ENCODE measurements around the gene SIPA1L3. TPM values are rescaled to one million over a fixed set of nuclear protein-coding genes. Genes with fewer than 3 reads are reported as not detected.

SIPA1L3 gene
- total RNA-seq, 1 donor from 2014 or later: 9.4 TPM

GRCh38 chr19:38173291-38174041, 266.5 kb downstream of the SIPA1L3 start:
- FAIRE-seq: peak; percentile 57

GRCh38 chr19:38175422-38175821, 268.4 kb downstream of the SIPA1L3 start:
- DNase-seq (ENCODE audit: low spot score in 2 of 2): no peak
- no peak for FAIRE-seq

More at GRCh38 chr19:38173291-38174041, 266.5 kb downstream of the SIPA1L3 start:
- peak; percentile 83 to 88 for DNase-seq (ENCODE audit: low spot score in 2 of 2)

DNA sequence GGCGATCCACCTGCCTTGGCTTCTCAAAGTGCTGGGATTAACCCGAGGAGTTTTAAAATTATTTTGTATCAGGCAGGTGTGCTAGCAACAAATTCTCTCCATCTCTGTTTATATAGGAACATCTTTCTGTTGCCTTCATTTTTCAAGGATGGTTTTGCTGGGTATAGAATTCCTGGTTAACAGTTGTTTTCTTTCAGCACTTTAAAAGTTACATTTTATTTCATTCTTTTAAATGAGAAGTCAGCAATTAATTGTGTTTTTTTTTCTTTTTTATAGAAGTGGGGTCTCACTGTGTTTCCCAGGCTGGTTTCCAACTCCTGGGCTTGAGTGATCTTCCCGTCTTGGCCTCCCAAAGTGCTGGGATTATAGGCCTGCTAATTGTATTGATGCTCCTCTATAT, 273.1 kb downstream of the SIPA1L3 start:
- DNase-seq (ENCODE audit: low spot score in 2 of 2) (no peak), FAIRE-seq (no peak)

DNA sequence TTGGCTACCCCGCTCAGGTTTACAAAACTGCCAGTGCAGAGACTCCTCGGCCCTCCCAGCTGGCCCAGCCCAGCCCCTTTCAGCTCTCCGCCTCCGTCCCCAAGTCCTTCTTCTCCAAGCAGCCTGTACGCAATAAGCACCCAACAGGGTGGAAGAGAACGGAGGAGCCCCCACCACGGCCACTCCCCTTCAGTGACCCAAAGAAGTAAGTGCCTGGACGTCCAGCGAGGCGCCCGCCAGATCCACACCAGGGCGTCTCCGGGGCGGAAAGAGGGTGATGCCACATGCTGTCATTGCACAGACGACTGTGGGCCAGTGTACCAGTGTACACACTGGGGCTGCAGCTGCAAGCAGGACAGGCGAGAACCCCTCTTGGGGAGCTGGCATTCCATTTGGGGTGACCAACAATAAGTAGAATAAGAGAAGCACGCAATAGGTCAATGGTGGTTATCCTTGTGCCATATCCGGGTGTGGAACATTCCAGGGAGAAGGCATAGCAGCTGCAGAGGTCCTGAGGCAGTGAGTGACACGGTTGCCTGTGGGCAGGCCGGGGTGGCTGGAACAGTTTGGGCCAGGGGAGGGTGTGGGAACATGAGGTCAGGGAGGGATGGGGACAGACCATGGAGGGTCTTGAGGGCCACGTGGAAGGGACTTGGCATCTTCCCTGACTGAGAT, 275.7 kb downstream of the SIPA1L3 start:
- DNase-seq (ENCODE audit: low spot score in 2 of 2) (no peak), FAIRE-seq (no peak)

- FAIRE-seq: no peak
- DNase-seq (ENCODE audit: low spot score in 2 of 2): peak in 1 of 2 donors; percentile 61
These were observed 276.4 kb downstream of the SIPA1L3 start for GRCh38 chr19:38183251-38183897.

GRCh38 chr19:38184815-38185214, 277.8 kb downstream of the SIPA1L3 start:
- no peak for FAIRE-seq
- no peak for DNase-seq (ENCODE audit: low spot score in 2 of 2)

DNA sequence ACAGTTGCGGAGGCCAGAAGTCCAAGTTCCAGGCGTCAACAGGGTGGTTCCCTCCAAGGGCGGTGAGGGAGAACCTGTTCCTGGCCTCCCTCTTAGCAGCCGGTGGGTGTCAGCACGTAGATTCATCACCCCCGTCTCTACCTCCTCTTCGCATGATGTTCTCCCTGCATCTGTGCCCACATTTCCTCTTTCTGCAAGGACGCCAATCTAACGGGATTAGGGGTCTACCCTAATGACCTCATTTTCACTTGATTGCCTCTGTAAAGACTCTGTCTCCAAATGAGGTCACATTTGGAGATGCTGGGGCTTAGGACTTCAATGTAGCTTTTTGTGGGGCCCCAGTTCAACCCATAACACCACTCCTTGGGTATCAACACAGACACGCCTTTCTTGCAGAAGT, 278.6 kb downstream of the SIPA1L3 start:
- DNase-seq (ENCODE audit: low spot score in 2 of 2): no peak
- no peak for FAIRE-seq

DNA sequence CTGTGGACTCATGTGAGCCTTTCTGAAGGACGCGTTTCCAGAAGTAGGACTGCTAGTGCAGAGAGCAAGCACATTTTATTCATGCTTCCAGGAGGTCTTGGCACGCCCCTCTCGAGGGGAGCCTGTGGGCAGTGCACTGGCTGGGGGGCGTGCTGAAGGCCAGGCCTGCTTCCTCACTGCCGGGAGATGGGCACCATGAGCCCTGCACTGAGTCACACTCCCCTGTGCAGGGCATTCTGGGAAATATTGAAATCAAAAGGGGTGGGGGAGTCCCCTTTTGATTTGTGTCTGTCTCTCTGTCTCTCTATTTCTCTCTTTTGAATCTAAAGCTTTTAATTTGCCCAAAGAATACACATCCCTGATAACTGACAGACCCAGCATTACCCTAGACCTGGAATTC, 283.1 kb downstream of the SIPA1L3 start:
- DNase-seq (ENCODE audit: low spot score in 2 of 2): no peak
- no peak for FAIRE-seq

GRCh38 chr19:38190793-38191192, 283.8 kb downstream of the SIPA1L3 start:
- no peak for FAIRE-seq
- DNase-seq (ENCODE audit: low spot score in 2 of 2): no peak

DNA sequence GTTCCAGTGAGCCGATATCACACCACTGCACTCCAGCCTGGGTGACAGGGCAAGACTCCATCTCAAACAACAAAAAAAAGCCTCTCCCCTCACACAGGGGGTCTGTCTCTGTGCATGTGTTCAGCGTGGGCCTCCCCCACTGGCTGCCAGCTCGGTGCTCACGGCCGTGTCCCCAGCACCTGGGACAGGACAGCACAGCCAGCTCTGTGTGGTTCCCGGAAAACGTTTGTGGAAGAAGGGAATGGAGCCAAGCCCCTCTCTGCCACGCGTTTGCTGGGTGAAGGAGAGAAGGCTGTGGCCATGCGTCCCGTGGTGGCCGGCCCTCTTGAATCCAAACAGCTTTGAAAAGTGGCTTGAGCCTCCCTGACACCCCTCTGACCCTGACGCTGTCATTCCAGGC, 284.7 kb downstream of the SIPA1L3 start:
- FAIRE-seq: no peak
- DNase-seq (ENCODE audit: low spot score in 2 of 2): no peak

- FAIRE-seq (no peak), DNase-seq (ENCODE audit: low spot score in 2 of 2) (no peak)
These were observed 286.4 kb downstream of the SIPA1L3 start for GRCh38 chr19:38193445-38193844.

GRCh38 chr19:38194061-38194701, 287.2 kb downstream of the SIPA1L3 start:
- FAIRE-seq (no peak), DNase-seq (ENCODE audit: low spot score in 2 of 2) (no peak)

DNA sequence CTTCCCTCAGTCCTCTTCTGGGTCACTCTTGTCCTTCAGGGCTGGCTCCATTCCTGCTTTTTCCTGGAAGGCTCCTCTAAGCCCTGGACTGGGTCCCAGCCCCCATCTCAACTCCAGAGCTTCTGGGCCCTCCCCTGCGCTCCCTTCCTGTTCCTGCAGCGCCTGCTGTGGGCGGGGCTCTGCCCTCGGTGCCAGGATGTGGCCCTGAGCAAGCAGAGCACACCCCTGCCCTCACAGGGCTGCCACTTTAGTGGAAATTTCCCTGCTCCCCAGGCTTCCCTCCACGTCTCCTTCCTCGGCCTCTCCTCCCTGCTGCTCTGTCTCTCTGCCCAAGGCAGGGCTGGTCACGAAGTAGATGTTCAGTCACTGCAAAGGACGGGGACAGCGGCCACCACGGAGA, 288.2 kb downstream of the SIPA1L3 start:
- DNase-seq (ENCODE audit: low spot score in 2 of 2) (no peak), FAIRE-seq (no peak)

GRCh38 chr19:38196245-38196837, 289.3 kb downstream of the SIPA1L3 start:
- FAIRE-seq (no peak), DNase-seq (ENCODE audit: low spot score in 2 of 2) (no peak)

DNA sequence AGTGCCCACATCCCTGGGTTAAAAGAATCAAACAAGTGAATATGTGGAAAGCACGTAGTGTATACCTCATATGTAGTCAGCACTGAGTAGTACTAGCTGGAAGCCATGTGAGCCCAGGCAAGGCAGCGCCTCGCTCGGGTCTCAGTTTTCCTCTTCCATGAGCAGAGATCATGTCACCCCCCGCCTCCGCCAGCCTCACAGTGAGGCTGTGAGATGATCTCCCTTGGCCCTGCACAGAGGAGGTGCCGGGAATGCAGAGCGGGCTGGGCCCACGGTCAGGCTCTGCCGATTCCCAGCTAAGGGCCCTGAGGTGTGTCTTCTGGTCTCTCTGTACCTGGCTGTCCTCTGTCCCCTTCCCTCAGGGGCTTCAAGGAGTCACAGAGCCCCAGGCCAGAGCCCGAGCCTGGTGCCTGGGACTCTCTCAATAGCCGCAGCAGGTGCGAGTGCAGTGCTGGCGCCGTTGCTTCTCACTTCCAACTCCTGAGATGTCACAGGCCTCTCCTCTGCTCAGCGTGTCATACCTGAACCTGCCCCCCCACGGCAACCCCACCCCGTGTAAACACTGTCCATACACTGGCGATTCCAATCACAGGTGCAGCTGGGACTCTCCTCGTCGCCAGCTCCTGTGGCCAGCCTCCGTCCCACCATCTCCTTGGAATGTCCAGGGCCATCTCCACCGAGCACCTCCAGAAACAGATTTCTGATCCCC, 290.1 kb downstream of the SIPA1L3 start:
- DNase-seq (ENCODE audit: low spot score in 2 of 2) (no peak), FAIRE-seq (no peak)

DNA sequence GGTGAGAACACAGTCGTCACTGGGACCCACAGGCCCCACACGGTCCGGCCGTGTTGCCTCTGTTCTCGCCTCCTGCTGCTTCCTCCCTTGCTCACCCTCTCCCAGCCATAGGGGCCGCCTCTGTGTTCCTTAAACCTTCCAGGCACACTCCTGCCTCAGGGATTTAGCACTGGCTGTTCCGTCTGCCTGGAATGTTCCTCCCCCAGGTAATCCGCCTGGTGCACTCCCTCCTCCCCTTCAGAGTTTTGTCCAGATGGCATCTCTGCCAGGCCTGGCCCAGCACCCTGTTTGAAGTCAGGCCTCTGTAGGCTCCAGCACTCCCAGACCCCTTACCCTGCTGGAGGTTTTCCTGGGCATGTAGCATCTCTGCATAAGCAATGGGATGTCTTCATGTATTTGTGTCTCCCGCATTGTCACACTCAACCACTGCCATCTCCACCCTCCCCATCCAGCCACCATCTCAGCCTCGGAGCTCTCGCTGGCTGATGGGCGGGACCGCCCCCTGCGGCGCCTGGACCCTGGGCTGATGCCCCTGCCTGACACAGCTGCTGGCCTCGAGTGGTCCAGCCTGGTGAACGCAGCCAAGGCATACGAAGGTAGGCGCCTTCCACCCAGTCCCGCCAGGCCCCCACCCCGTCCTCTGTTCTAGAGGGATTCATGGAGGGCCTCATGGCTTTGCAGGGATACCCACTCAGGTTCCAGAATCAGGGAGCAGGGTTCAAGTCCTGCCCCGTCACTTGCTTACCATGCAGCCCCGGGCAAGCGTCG, 291.1 kb downstream of the SIPA1L3 start:
- no peak for FAIRE-seq
- no peak for DNase-seq (ENCODE audit: low spot score in 2 of 2)

DNA sequence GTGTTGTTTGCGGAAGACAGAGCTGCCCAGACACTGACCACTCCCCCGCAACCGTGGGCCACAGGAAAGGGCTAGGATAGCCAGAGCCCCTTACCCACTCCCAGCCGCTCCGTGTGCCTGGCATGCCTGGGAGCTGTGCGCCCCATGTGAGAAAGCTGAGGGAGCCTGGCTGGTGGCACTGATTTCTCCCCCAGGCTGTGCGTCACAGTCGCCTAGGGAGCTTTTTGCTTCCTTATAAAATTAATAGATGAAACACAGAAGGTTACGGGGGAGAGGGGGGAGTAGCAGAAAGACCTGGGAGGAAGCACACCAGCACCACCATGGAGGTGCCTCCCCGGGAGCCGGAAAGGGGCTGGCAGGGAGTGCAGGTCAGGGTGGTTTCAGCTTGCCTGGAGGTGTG, 292.3 kb downstream of the SIPA1L3 start:
- FAIRE-seq (no peak), DNase-seq (ENCODE audit: low spot score in 2 of 2) (no peak)

GRCh38 chr19:38201731-38202130, 294.7 kb downstream of the SIPA1L3 start:
- FAIRE-seq: no peak

GRCh38 chr19:38202504-38202903, 295.5 kb downstream of the SIPA1L3 start:
- FAIRE-seq (no peak), DNase-seq (ENCODE audit: low spot score in 2 of 2) (no peak)

More at GRCh38 chr19:38201731-38202130, 294.7 kb downstream of the SIPA1L3 start:
- no peak for DNase-seq (ENCODE audit: low spot score in 2 of 2)
